ENCODE data around the gene TCP11L2. TPM values are rescaled to one million over a fixed set of nuclear protein-coding genes. Genes with fewer than 3 reads are reported as not detected.

The TCP11L2 gene
- total and polyA plus RNA-seq, 2 of the 13 experiments (the other 11 are each of a cell fraction or from before 2014, with no cell fraction given) = 4.6 to 24.1 TPM

DNA sequence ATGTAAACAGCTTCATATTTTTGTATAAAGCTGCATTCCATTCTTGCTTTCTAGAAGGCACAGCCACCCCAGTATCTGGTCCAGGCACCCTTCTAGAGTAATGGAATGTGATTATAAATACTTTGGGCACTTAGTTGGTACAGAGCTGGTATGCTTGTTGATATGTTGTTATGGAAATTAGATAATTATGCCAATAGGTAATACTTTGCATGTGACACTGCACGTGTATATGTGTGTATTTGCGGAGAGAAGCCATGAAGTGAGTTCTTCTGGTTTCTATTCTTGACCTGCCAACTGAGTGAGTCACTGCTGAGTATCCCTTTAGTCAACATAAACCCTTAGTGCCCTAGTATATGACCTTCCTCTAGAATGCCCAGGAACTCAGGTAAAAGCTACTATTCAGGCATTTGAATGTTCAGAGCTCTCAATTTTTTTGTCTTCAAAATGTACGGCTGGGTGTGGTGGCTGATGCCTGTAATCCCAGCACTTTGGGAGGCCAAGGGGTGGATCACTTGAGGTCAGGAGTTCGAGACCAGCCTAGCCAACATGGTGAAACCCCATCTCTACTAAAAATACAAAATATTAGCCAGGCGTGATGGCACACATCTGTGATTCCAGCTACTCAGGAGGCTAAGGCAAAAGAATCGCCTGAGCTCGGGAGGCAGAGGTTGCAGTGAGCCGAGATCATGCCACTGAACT lies 6.2 kb upstream of the TCP11L2 start (continued):
- TF ChIP-seq, protein P1, sequence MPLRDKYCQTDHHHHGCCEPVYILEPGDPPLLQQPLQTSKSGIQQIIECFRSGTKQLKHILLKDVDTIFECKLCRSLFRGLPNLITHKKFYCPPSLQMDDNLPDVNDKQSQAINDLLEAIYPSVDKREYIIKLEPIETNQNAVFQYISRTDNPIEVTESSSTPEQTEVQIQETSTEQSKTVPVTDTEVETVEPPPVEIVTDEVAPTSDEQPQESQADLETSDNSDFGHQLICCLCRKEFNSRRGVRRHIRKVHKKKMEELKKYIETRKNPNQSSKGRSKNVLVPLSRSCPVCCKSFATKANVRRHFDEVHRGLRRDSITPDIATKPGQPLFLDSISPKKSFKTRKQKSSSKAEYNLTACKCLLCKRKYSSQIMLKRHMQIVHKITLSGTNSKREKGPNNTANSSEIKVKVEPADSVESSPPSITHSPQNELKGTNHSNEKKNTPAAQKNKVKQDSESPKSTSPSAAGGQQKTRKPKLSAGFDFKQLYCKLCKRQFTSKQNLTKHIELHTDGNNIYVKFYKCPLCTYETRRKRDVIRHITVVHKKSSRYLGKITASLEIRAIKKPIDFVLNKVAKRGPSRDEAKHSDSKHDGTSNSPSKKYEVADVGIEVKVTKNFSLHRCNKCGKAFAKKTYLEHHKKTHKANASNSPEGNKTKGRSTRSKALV (CRISPR knock-in tag; IDR thresholded peaks at IDR 0.05) = no peak
- TF ChIP-seq, protein P2, sequence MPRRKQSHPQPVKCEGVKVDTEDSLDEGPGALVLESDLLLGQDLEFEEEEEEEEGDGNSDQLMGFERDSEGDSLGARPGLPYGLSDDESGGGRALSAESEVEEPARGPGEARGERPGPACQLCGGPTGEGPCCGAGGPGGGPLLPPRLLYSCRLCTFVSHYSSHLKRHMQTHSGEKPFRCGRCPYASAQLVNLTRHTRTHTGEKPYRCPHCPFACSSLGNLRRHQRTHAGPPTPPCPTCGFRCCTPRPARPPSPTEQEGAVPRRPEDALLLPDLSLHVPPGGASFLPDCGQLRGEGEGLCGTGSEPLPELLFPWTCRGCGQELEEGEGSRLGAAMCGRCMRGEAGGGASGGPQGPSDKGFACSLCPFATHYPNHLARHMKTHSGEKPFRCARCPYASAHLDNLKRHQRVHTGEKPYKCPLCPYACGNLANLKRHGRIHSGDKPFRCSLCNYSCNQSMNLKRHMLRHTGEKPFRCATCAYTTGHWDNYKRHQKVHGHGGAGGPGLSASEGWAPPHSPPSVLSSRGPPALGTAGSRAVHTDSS (CRISPR knock-in tag; conservative IDR thresholded peaks at IDR 0.05) = no peak
- TF ChIP-seq, protein P3, sequence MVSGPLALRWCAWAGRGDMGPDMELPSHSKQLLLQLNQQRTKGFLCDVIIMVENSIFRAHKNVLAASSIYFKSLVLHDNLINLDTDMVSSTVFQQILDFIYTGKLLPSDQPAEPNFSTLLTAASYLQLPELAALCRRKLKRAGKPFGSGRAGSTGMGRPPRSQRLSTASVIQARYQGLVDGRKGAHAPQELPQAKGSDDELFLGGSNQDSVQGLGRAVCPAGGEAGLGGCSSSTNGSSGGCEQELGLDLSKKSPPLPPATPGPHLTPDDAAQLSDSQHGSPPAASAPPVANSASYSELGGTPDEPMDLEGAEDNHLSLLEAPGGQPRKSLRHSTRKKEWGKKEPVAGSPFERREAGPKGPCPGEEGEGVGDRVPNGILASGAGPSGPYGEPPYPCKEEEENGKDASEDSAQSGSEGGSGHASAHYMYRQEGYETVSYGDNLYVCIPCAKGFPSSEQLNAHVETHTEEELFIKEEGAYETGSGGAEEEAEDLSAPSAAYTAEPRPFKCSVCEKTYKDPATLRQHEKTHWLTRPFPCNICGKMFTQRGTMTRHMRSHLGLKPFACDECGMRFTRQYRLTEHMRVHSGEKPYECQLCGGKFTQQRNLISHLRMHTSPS (CRISPR knock-in tag; IDR thresholded peaks at IDR 0.05; ENCODE audit: low read depth) = peak; percentile 39; the same call in 1 of the 2 replicates
- TF ChIP-seq SOX6 (IDR thresholded peaks at IDR 0.05) (no peak), SOX6 (CRISPR knock-in tag; IDR thresholded peaks at IDR 0.05) (no peak), RELA (CRISPR knock-in tag; IDR thresholded peaks at IDR 0.05) (no peak), SRSF1 (optimal IDR thresholded peaks at IDR 0.05; ENCODE audit: low read depth, low read length) (no peak), RCOR2 (CRISPR knock-in tag; IDR thresholded peaks at IDR 0.05) (no peak), KDM2A (CRISPR knock-in tag; IDR thresholded peaks at IDR 0.05; ENCODE audit: borderline replicate concordance, low read depth) (no peak), MAFF (IDR thresholded peaks at IDR 0.05; ENCODE audit: low read depth, low read length) (0 out of 2 replicates have a peak, but pooled peaks have one; percentile 12), ERF (CRISPR knock-in tag; IDR thresholded peaks at IDR 0.05) (peak; percentile 24; the same call in 1 of the 2 replicates), TRIM24 (CRISPR knock-in tag; IDR thresholded peaks at IDR 0.05) (no peak)
- TF ChIP-seq, protein P4, sequence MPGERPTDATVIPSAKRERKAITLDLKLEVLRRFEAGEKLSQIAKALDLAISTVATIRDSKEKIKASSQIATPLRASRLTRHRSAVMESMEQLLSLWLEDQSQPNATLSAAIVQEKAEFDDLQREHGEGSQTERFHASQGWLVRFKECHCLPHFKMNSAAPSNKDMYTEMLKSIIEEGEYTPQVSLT (CRISPR knock-in tag; IDR thresholded peaks at IDR 0.05; ENCODE audit: borderline replicate concordance, low read depth) = no peak
- TF ChIP-seq, protein P5, sequence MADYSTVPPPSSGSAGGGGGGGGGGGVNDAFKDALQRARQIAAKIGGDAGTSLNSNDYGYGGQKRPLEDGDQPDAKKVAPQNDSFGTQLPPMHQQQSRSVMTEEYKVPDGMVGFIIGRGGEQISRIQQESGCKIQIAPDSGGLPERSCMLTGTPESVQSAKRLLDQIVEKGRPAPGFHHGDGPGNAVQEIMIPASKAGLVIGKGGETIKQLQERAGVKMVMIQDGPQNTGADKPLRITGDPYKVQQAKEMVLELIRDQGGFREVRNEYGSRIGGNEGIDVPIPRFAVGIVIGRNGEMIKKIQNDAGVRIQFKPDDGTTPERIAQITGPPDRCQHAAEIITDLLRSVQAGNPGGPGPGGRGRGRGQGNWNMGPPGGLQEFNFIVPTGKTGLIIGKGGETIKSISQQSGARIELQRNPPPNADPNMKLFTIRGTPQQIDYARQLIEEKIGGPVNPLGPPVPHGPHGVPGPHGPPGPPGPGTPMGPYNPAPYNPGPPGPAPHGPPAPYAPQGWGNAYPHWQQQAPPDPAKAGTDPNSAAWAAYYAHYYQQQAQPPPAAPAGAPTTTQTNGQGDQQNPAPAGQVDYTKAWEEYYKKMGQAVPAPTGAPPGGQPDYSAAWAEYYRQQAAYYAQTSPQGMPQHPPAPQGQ (CRISPR knock-in tag; IDR thresholded peaks at IDR 0.05; ENCODE audit: borderline replicate concordance) = no peak
- TF ChIP-seq, protein P6, sequence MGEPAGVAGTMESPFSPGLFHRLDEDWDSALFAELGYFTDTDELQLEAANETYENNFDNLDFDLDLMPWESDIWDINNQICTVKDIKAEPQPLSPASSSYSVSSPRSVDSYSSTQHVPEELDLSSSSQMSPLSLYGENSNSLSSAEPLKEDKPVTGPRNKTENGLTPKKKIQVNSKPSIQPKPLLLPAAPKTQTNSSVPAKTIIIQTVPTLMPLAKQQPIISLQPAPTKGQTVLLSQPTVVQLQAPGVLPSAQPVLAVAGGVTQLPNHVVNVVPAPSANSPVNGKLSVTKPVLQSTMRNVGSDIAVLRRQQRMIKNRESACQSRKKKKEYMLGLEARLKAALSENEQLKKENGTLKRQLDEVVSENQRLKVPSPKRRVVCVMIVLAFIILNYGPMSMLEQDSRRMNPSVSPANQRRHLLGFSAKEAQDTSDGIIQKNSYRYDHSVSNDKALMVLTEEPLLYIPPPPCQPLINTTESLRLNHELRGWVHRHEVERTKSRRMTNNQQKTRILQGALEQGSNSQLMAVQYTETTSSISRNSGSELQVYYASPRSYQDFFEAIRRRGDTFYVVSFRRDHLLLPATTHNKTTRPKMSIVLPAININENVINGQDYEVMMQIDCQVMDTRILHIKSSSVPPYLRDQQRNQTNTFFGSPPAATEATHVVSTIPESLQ (CRISPR knock-in tag; conservative IDR thresholded peaks at IDR 0.05) = no peak
- TF ChIP-seq, protein P7, sequence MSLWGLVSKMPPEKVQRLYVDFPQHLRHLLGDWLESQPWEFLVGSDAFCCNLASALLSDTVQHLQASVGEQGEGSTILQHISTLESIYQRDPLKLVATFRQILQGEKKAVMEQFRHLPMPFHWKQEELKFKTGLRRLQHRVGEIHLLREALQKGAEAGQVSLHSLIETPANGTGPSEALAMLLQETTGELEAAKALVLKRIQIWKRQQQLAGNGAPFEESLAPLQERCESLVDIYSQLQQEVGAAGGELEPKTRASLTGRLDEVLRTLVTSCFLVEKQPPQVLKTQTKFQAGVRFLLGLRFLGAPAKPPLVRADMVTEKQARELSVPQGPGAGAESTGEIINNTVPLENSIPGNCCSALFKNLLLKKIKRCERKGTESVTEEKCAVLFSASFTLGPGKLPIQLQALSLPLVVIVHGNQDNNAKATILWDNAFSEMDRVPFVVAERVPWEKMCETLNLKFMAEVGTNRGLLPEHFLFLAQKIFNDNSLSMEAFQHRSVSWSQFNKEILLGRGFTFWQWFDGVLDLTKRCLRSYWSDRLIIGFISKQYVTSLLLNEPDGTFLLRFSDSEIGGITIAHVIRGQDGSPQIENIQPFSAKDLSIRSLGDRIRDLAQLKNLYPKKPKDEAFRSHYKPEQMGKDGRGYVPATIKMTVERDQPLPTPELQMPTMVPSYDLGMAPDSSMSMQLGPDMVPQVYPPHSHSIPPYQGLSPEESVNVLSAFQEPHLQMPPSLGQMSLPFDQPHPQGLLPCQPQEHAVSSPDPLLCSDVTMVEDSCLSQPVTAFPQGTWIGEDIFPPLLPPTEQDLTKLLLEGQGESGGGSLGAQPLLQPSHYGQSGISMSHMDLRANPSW (CRISPR knock-in tag; IDR thresholded peaks at IDR 0.05; ENCODE audit: borderline replicate concordance) = no peak
